Renal cortex interstitium (tissue), 11 donors: ENCODE data around the gene TMEM132A. TPM values are rescaled to one million over a fixed set of nuclear protein-coding genes. Genes with fewer than 3 reads are reported as not detected.

ENCODE experiments used
- DNase-seq, 11 donors: peaks; one replicate each; pipeline ENCODE4 v3.0.0-alpha.2; 2013; ENCODE audit warnings: low read depth in 9 of 11, low spot score in 4 of 11; ENCODE audit errors: extremely low read depth in 1 of 11
- polyA plus RNA-seq, 3 donors: library from polyadenylated mRNA; unstranded; fragments of 120-200 nt; gene quantifications; one replicate each; pipeline ENCODE4 v1.2.1, GENCODE V29; 2013; ENCODE audit not compliant: insufficient read length in 3 of 3

Gene TMEM132A
- polyA plus RNA-seq, 3 donors: 49.2 to 90.8 (median 83.4) TPM

DNA sequence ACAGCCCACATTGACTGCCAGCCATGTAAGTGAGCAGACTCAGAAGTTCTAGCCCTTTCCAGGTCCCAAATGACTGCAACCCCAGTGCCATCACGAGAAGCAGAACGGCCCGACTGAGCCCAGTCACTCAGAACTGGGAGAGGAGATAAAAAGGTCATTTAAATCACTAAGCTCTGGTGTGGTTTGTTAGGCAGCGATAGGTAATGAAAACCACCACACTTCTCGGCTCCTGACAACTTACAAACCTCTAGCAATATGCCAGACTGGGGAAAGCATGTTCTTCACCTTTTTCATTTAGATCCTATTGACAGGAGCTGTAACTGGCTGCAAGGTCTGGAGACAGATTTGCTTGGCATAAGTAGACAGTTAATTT lies 21.0 kb downstream of the TMEM132A start:
- no peak for DNase-seq

- DNase-seq: no peak
These were observed 22.5 kb downstream of the TMEM132A start for GRCh38 chr11:60946601-60947264.

GRCh38 chr11:60947700-60948099 lies 23.4 kb downstream of the TMEM132A start:
- DNase-seq: no peak

- DNase-seq: no peak
These were observed 24.0 kb downstream of the TMEM132A start for GRCh38 chr11:60948250-60948649.

GRCh38 chr11:60950024-60950423 lies 25.8 kb downstream of the TMEM132A start:
- no peak for DNase-seq

GRCh38 chr11:60950933-60951605 lies 26.8 kb downstream of the TMEM132A start:
- DNase-seq: peak in 1 of 11 donors; percentile 19

DNA sequence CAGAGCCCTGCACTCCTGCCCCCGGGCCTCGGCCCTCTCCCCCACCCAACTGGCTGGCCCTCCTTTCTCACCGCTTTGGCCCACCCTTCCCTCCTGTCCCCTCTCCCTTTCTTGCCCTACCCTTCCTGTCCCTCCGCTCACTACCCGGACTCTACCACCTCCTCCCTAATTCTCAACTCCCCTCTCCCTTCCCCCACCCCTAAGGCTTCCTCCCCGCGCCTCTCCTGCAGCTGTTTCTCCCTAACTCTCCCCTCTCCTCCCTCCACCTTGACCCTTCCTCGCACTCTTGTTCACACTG lies 27.3 kb downstream of the TMEM132A start:
- peak in 2 of 11 donors; percentile 18 to 24 for DNase-seq

DNA sequence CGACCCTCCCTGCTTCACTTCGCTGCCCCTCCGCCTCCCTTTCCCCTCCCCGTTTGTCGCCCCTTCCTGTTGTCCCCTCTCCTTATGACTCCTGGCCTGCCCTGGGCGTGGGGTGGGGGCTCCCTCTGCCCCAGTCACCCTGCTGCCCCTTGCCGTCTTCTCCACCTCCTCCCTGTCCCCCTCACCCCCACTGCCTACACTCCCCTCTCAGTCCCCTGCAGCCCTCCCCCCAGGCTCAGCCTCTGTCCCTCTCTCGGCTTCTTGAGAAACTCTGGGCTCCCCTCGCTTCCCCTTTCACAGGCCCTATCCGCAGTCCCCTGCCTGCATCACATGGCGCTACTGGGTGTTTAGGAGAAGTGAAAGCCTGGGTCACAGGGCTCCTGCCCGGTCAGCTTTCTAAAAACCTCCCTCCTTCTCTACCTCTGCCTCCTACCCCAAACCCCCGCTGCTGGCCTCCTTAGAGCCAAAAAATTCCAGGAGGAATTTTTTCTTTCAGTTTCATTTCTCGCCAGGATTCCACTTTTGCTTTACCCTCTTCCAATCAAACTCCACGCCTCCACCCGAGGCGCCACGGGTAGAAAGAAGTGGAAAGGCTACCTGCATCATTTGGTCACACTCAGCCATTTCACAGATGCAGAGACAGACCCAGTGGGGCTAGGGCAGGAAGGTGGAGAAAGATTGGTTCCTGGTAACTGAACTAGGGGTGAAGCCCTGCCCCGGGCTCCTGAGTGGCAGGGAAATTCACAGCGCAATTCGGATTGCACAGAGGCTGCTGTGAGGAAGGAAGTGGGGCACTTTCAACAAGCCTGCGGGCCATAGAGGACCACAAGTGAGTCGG lies 27.9 kb downstream of the TMEM132A start, which contains the start of gene SLC15A3:
Gene SLC15A3 (minus strand): TSS at position 273 of the 838 bp plus-strand sequence. CDS start 625 bp downstream, outside the sequence.
- DNase-seq: peak in 4 of 11 donors; percentile 23 to 35 (median 27)

DNA sequence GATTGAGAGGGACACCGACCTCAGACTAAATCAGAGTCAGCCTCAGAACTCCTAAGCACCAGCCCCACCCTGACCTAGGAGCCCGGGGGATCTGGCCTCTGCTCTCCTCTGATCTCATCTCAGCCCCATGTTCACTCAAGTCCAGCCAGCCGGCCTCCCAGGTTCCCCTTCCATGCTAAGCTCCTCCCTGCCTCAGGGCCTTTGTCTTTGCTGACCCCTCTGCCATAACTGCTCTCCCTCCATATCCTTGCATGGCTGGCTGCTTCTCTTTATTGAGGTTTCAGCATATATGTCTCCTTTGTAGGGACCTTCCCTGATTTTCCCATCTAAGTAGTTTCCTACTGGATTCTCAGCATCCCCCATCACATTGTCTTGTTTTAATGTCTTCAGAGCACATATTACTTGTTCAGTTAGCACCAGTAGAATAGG lies 28.5 kb downstream of the TMEM132A start:
- no peak for DNase-seq

DNA sequence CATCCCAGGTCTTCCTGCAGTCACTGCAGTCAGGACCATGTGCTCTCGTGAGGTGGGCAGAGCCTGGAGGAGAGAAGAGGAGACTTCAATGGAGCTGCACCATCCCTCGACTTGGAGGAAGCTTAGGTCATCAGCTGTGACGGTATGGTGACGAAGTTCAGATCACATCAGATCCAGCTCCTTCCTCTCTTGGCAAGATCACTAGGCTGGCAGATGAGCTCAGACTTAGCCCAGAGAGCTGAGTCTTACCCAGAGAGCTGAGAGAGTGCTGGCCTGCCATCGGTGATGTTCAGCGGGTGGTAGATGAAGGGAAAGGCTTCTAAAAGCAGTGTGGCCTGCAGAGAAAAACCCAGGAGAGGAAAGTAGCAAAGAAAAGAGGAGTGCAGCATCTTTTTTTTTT lies 29.5 kb downstream of the TMEM132A start:
- no peak for DNase-seq

- no peak for DNase-seq
These were observed 30.2 kb downstream of the TMEM132A start for GRCh38 chr11:60954421-60954820.

DNA sequence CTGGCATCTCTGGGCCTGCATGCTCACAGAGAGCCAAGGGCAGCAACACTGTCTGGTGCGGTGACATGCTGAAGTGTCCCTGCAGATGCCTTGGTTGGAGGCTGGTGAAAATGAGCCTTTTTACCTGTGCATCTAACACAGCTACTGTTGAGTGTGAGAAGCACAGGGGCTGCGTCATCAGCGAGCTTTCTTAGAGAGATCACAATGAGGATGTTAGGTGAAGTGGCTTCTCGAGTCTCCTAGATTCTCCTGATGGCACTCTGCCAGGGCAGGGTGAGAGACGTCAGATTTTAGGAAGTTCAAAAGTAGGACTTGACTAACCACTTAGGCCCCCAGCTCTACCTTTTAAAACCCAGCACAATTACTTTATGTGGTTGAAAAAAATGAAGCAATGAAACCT lies 31.3 kb downstream of the TMEM132A start:
- DNase-seq: no peak

DNA sequence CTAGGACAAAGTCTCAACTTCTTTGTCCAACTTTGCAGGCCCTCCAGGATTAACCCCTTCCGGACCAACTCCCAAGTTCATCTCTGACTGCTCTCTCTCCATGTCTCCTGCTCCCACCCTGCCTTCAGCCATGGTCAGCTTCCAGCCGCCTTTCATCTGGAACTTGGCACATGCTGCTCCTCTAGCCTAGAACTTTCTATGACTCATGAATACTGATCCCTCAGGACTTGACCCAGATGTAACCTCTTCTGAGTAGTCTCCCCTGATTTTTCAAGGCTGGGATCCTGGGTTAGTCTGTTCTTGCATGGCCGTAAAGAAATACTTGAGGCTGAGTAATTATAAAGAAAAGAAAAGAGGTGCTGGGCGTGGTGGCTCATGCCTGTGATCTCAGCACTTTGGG lies 32.9 kb downstream of the TMEM132A start:
- DNase-seq: no peak

DNA sequence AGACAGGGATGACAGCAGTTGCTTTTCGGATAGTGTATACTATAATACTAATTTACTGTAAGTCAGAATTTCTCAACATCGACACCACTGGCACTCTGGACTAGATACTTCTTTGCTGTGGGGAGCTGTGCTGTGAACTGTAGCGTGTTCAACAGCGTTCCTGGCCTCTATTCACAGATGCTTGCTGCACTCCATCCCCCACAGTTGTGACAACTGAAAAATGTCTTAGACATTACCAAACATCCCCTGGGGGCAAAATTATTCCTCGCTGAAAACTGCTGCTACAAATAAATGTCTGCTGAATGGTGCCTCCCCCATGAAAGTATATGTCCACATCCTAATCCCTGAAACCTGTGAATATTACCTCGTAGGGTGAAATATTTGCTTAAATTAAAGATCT lies 35.2 kb downstream of the TMEM132A start:
- no peak for DNase-seq

- no peak for DNase-seq
These were observed 36.1 kb downstream of the TMEM132A start for GRCh38 chr11:60960405-60960804.

DNA sequence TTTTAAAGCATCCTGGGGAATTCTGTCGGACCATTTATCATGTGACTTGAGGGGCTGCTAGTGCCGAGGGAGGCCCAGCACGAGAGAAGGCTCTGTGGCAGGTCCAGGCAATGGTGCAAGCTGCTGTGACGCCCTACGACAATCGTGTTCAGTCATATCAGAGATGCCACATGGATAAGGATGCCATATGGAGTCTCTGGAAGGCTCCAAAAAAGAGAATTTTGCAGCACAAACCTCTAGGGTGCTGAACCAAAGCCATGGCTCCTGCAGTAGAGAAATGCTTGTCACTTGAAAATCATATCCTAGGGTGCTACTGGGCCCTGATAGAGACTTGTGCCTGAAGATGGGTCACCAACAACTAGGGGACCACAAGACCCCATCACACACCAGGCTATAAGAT lies 40.5 kb downstream of the TMEM132A start:
- no peak for DNase-seq

- DNase-seq: no peak
These were observed 42.6 kb downstream of the TMEM132A start for GRCh38 chr11:60966890-60967289.

DNA sequence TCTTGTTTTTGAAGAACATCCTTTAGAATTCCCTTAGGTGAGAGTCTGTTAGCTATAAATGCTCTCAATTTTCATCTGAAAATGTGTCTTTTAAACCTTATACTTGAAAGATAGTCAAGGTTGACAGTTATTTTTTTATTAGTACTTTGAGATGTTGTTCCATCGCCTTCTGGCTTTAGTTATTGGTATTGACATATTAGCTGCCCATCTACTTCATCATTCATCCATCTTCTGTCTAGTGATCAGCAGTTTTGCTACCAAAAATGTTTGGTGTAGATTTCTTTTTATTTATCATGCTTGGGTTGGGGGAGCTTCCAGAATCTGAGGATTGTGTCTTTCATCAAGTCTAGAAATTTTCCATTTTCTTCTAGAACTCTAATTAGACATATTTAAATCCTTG lies 44.0 kb downstream of the TMEM132A start:
- DNase-seq: no peak

- no peak for DNase-seq
These were observed 46.1 kb downstream of the TMEM132A start for GRCh38 chr11:60970369-60970774.

DNA sequence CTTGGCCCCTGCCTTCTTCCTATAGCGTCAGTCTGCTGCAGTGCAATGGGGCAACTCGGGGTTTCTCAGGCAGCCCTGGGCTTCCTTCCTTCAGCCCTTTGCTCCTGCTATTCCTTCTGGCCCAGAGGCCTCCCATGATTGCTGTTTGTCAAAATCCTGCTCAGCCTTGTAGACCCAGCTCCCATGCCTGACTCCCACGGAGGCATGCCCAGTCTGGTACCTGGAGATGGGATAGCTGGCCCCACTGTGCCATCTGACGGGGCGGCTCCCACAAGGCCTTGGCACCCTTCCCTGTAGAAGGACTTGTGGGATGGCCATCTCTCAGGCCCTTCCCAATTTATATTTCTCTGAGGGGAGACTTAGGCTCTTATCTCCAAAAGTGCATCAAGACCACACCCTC lies 46.6 kb downstream of the TMEM132A start:
- DNase-seq: no peak
